Loucy (cell line): Measurements from ENCODE around the gene PTPRT.

ENCODE experiments used
- H2AFZ ChIP-seq: fragments of 200-600 bp; sonication (generic); 2 replicates; pipeline ENCODE4 v1.6.0; 2016; ENCODE audit warnings: antibody characterized with exemption, mild to moderate bottlenecking, low read length, moderate library complexity
- H3F3A ChIP-seq: fragments of 200-600 bp; 2 replicates; pipeline ENCODE4 v1.6.0; 2016; ENCODE audit warnings: antibody characterized with exemption, low read depth, mild to moderate bottlenecking
- H3K27me3 ChIP-seq: fragments of 200-600 bp; sonication (generic); 2 replicates; pipeline ENCODE4 v1.6.1; 2014; ENCODE audit warnings: low read length, mild to moderate bottlenecking; ENCODE audit not compliant: insufficient read depth, poor library complexity, severe bottlenecking
- H3K36me3 ChIP-seq: fragments of 200-600 bp; sonication (generic); 2 replicates; pipeline ENCODE4 v1.6.1; 2016; ENCODE audit warnings: low read length; ENCODE audit not compliant: insufficient read depth
- H3K4me1 ChIP-seq: fragments of 200-600 bp; sonication (generic); 2 replicates; pipeline ENCODE4 v1.5.1; 2014; ENCODE audit warnings: low read length, mild to moderate bottlenecking; ENCODE audit not compliant: insufficient read depth, poor library complexity, severe bottlenecking
- H3K4me2 ChIP-seq: fragments of 200-600 bp; sonication (generic); 2 replicates; pipeline ENCODE4 v1.6.0; 2014; ENCODE audit warnings: antibody characterized with exemption, low read length, low read depth, mild to moderate bottlenecking; ENCODE audit not compliant: poor library complexity, severe bottlenecking
- H3K4me3 ChIP-seq: fragments of 200-600 bp; sonication (generic); 2 replicates; pipeline ENCODE4 v1.5.1; 2014; ENCODE audit warnings: low read length, mild to moderate bottlenecking, mixed read lengths; ENCODE audit not compliant: poor library complexity, severe bottlenecking
- H3K79me2 ChIP-seq: fragments of 200-600 bp; sonication (generic); 2 replicates; pipeline ENCODE4 v1.6.1; 2014; ENCODE audit warnings: low read length; ENCODE audit not compliant: insufficient read depth
- H3K9ac ChIP-seq: fragments of 200-600 bp; sonication (generic); 2 replicates; pipeline ENCODE4 v1.6.0; 2014; ENCODE audit warnings: mild to moderate bottlenecking, low read depth, low read length, moderate library complexity; ENCODE audit not compliant: poor library complexity, severe bottlenecking
- H3K9me2 ChIP-seq: fragments of 200-600 bp; sonication (generic); replicated peaks from 2 replicates; pipeline ENCODE4 v1.6.1; 2016; ENCODE audit warnings: low read depth, low read length, mixed read lengths
- H3K9me3 ChIP-seq: fragments of 200-600 bp; sonication (generic); 2 replicates; pipeline ENCODE4 v1.6.1; 2014; ENCODE audit warnings: mild to moderate bottlenecking, antibody characterized with exemption, low read length, low read depth; ENCODE audit not compliant: insufficient read depth
- H4K20me1 ChIP-seq: fragments of 200-600 bp; sonication (generic); 2 replicates; pipeline ENCODE4 v1.6.0; 2014; ENCODE audit warnings: antibody characterized with exemption, low read length, mild to moderate bottlenecking; ENCODE audit not compliant: insufficient read depth, poor library complexity, severe bottlenecking
- CTCF ChIP-seq: fragments of 200-600 bp; sonication (generic); conservative IDR thresholded peaks from 2 replicates; pipeline ENCODE4 v1.5.1; 2014; ENCODE audit warnings: mild to moderate bottlenecking, antibody characterized with exemption, low read length
- EZH2phosphoT487 ChIP-seq: fragments of 200-600 bp; IDR thresholded peaks from 2 replicates; pipeline ENCODE4 v1.6.1; 2018; ENCODE audit warnings: antibody characterized with exemption, mild to moderate bottlenecking, moderate library complexity, borderline replicate concordance

The PTPRT gene

GRCh38 chr20:42957018-42957703 lies 232.5 kb downstream of the PTPRT start:
- Histone ChIP-seq H3K4me3 (no peak overlapping the region), H3K9me3 (peaks cover 3% of the 10 kb centered on the region; the same call in 1 of the 2 replicates), H2AFZ (no peak overlapping the region), H3K9ac (no peak overlapping the region), H3K4me1 (no peaks in the 10 kb centered on the region), H3F3A (no peaks in the 10 kb centered on the region), H3K36me3 (no peaks in the 10 kb centered on the region), H3K9me2 (no peaks in the 10 kb centered on the region), H4K20me1 (no peaks in the 10 kb centered on the region), H3K4me2 (no peak overlapping the region), H3K27me3 (no peaks in the 10 kb centered on the region), H3K79me2 (no peaks in the 10 kb centered on the region)
- TF ChIP-seq EZH2phosphoT487: no peak
- TF ChIP-seq CTCF: no peak

GRCh38 chr20:42955713-42956112 lies 234.0 kb downstream of the PTPRT start:
- H3K4me2 ChIP-seq: no peak overlapping the region
- no peaks in the 10 kb centered on the region for H3K4me1 ChIP-seq
- H3K9me3 ChIP-seq: peaks cover 3% of the 10 kb centered on the region; the same call in 1 of the 2 replicates
- no peak overlapping the region for H3K4me3 ChIP-seq
- no peaks in the 10 kb centered on the region for H4K20me1 ChIP-seq
- H3K36me3 ChIP-seq: no peaks in the 10 kb centered on the region
- H3F3A ChIP-seq: no peaks in the 10 kb centered on the region
- H3K79me2 ChIP-seq: no peaks in the 10 kb centered on the region
- H3K9me2 ChIP-seq: no peaks in the 10 kb centered on the region
- H3K27me3 ChIP-seq: no peaks in the 10 kb centered on the region
- H2AFZ ChIP-seq: no peak overlapping the region
- H3K9ac ChIP-seq: no peak overlapping the region
- TF ChIP-seq EZH2phosphoT487: no peak
- no peak for TF ChIP-seq CTCF

DNA sequence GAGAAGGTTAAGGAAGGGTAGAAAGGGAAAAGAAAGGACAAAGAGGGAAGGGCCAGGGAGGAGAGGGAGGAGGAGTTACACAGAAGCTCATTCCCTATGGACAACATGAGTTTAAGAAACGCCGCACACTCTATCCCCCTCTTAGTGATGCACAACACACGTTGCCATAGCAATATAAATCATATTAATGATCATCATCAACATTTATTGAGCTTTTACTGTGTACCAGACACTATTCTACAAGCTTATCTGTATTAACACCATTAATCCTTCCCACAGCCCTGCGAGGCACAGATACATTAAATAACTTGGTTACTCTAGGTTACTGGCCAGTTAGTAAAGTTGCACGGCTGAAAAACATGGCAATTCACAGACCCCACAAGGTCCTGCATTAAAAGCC lies 234.8 kb downstream of the PTPRT start:
- no peaks in the 10 kb centered on the region for H3K9me3 ChIP-seq
- H3K36me3 ChIP-seq: no peaks in the 10 kb centered on the region
- TF ChIP-seq EZH2phosphoT487 (no peak), CTCF (no peak)
- H3K9ac ChIP-seq: no peak overlapping the region
- no peak overlapping the region for H3K4me3 ChIP-seq
- H3K4me2 ChIP-seq: no peak overlapping the region
- no peaks in the 10 kb centered on the region for H4K20me1 ChIP-seq
- no peak overlapping the region for H2AFZ ChIP-seq
- H3K4me1 ChIP-seq: no peaks in the 10 kb centered on the region
- H3K79me2 ChIP-seq: no peaks in the 10 kb centered on the region
- H3K9me2 ChIP-seq: no peaks in the 10 kb centered on the region
- no peaks in the 10 kb centered on the region for H3K27me3 ChIP-seq
- H3F3A ChIP-seq: no peaks in the 10 kb centered on the region
